ENCODE results near the gene TMEM179.

Gene TMEM179

DNA sequence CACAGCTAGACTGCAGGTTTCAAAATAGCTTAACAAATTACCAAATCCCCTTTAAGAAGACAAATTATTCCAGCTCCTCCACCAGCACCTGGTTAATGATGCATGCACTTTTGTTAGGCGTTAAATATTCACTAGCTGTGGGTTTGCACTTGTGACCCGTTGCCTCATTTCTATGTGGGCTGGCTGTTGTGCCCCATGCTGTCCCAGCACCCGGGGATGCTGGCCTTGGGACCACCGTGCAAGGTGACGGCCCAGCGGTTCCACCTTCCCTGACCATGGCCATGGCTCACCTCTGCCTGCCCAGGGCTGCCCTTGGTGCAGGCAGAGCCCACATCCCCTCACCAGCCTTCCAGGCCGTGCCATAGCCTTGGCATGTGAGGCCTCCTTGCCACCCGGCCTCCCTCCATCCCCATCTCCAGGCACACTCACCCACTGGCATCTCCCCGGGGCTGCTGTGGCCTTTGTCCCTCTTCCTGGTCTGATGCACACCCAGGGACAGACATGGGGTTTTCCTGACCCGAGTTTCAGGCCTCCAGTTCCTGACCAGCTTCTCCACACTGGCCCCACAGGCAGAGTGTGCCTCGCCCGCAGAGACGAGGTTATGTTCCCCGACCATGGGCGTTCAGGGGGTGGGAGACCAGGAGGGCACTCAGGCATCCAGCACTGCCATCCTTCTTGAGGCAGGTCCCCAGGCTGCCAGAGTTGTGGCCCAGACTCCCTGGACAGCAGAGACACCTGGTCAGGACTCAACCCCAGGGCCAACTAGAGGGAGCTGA lies 45.4 kb downstream of the TMEM179 start:
- no peak overlapping the region for H3K4me3 ChIP-seq (ENCODE audit: low read depth, low read length)
- no peaks in the 10 kb centered on the region for H3K9me3 ChIP-seq (ENCODE audit: severe bottlenecking)
- DNase-seq = peak; percentile 3
- H3K36me3 ChIP-seq = no peaks in the 10 kb centered on the region
- H3K27ac ChIP-seq = no peak overlapping the region
- TF ChIP-seq, protein P1, sequence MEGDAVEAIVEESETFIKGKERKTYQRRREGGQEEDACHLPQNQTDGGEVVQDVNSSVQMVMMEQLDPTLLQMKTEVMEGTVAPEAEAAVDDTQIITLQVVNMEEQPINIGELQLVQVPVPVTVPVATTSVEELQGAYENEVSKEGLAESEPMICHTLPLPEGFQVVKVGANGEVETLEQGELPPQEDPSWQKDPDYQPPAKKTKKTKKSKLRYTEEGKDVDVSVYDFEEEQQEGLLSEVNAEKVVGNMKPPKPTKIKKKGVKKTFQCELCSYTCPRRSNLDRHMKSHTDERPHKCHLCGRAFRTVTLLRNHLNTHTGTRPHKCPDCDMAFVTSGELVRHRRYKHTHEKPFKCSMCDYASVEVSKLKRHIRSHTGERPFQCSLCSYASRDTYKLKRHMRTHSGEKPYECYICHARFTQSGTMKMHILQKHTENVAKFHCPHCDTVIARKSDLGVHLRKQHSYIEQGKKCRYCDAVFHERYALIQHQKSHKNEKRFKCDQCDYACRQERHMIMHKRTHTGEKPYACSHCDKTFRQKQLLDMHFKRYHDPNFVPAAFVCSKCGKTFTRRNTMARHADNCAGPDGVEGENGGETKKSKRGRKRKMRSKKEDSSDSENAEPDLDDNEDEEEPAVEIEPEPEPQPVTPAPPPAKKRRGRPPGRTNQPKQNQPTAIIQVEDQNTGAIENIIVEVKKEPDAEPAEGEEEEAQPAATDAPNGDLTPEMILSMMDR (IDR thresholded peaks at IDR 0.05; ENCODE audit: low read depth, low read length) = no peak
- no peaks in the 10 kb centered on the region for H3K27me3 ChIP-seq (ENCODE audit: insufficient read depth, low read depth, severe bottlenecking)

DNA sequence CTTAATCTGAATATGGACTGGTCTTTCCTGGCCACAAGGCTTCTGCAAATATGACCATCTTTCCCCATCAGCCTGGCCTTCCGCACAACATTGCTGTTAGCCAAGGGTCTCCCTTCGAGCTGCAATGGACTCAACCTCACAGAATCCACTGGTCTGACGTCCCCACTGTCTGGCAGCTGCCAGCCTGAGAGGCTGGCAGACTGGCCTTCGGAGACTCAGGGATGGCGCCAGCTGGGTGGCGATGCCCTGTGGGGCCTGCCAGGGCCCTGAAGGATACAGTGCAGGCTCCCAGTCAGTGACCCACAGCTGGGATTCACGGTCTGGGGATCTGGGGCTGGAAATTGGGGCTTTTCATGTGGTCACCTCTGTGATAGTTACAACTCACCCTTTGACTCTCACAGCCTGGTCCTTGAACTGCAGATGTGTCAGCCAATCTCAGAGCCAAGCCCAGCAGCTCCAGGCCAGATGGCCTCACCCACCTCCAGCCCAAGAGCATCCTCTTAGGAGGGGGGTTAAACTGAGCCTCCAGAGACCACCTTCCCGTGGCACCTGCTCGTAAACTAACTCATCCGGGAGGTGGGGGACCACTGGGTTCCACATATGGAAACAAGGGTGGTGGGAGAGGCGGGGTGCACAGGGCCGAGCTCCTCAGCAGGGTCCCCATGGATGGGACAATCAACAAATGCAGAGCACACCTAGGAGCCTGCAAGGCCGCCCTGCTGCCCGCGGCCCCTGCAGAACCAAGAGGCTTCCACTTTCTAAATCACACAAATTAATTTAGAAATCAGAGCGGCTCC lies 46.1 kb downstream of the TMEM179 start:
- peak; percentile 5 for DNase-seq
- no peaks in the 10 kb centered on the region for H3K9me3 ChIP-seq (ENCODE audit: severe bottlenecking)
- TF ChIP-seq, protein P1 (IDR thresholded peaks at IDR 0.05; ENCODE audit: low read depth, low read length) = no peak

DNA sequence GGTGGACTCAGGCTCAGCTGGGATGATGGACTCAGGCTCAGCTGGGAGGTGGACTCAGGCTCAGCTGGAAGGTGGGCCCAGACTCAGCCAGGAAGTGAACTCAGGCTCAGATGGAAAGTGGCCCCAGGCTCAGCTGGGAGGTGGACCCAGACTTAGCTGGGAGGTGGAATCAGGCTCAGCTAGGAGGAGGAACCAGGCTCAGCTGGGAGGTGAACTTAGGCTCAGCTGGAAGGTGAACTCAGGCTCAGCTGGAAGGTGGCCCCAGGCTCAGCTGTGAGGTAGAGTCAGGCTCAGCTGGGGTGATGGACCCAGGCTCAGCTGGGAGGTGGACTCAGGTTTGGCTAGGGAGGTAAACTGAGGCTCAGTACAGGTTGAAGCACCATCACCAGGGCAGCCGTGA lies 46.8 kb downstream of the TMEM179 start:
- peak; percentile 1 for DNase-seq
- Histone ChIP-seq H3K9me3 (ENCODE audit: severe bottlenecking) (no peaks in the 10 kb centered on the region), H3K4me3 (ENCODE audit: low read depth, low read length) (no peak overlapping the region), H3K36me3 (no peaks in the 10 kb centered on the region), H3K27me3 (ENCODE audit: insufficient read depth, low read depth, severe bottlenecking) (no peaks in the 10 kb centered on the region), H3K27ac (no peak overlapping the region)
- TF ChIP-seq, protein P1 (IDR thresholded peaks at IDR 0.05; ENCODE audit: low read depth, low read length) = no peak

More for the DNA sequence above, 46.1 kb downstream of the TMEM179 start:
- H3K27ac ChIP-seq = no peak overlapping the region
- no peak overlapping the region for H3K4me3 ChIP-seq (ENCODE audit: low read depth, low read length)
- H3K27me3 ChIP-seq (ENCODE audit: insufficient read depth, low read depth, severe bottlenecking) = no peaks in the 10 kb centered on the region
- no peaks in the 10 kb centered on the region for H3K36me3 ChIP-seq

DNA sequence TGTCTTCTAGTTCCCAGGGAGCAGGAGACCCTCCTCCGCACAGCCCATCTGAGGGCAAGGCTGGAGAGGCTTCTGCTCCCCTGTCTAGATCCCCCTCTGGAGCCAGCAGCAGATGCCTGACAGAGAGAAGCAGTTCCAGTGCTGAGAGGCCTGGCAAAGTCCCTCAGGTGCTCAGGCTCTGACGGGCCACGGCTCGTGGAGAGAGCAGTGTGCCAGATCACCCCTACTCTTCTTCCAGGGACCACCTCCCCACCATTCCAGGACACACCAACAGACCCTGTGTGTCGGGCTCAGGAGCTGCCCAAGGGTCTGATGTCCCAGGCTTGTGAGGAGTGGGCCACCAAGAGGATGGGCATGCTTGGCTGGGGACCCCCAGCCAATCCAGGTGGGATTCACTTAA lies 47.5 kb downstream of the TMEM179 start:
- Histone ChIP-seq H3K27me3 (ENCODE audit: insufficient read depth, low read depth, severe bottlenecking) (no peaks in the 10 kb centered on the region), H3K9me3 (ENCODE audit: severe bottlenecking) (no peaks in the 10 kb centered on the region), H3K27ac (no peak overlapping the region), H3K36me3 (no peaks in the 10 kb centered on the region), H3K4me3 (ENCODE audit: low read depth, low read length) (no peak overlapping the region)
- peak; percentile 1 for DNase-seq
- TF ChIP-seq, protein P1 (IDR thresholded peaks at IDR 0.05; ENCODE audit: low read depth, low read length) = no peak

DNA sequence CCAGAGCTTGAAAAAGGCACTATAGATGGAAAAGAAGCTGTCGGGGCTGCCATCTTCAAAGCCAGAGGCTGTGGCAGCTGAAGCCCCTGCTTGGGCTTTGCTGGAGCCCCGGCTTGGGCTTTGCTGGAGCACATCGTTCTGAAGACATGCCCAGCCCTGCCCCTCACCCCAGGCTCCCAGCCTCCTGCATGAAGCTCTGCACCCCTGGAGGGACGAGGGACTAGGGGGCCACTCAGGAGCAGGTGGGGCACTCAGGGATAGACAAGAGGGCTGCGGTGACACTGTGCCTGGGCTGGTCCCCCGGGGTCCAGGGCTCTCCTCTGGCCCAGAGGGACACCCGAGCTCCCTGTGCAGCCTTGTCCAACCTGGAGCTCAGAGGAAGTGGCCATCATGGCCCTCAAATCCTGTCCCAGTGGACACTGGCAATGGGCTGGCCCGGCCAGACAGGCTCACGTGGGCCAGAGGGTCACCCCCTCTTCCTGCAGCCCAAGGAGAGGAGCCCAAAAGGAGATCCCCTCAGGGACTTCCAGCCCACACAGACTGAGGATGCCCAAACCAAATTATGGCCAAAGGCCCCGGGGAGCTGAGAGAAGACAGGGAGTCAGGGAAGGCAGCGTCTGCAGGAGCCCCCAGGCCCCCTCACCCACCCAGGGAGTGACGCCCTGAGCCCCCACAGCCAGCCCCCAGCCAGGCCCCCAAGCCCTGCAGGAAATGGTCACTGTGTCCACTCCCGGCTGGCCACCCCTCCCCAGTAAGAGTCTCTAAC lies 48.1 kb downstream of the TMEM179 start:
- no peak overlapping the region for H3K4me3 ChIP-seq (ENCODE audit: low read depth, low read length)
- H3K36me3 ChIP-seq = no peaks in the 10 kb centered on the region
- no peaks in the 10 kb centered on the region for H3K9me3 ChIP-seq (ENCODE audit: severe bottlenecking)
- no peak overlapping the region for H3K27ac ChIP-seq
- TF ChIP-seq, protein P1 (IDR thresholded peaks at IDR 0.05; ENCODE audit: low read depth, low read length) = no peak
- no peaks in the 10 kb centered on the region for H3K27me3 ChIP-seq (ENCODE audit: insufficient read depth, low read depth, severe bottlenecking)
- DNase-seq = peak; percentile 3

Data from WERI-Rb-1 (cell line).